CD14-positive monocyte (primary cell): ENCODE data around the gene ITPR1. TPM values are rescaled to one million over a fixed set of nuclear protein-coding genes. Genes with fewer than 3 reads are reported as not detected.

Source experiments
- DNase-seq, 3 donors: peaks; one replicate each; pipeline ENCODE4 v3.0.0-alpha.2; 2011 to 2022
- H2AFZ ChIP-seq: 2 replicates; pipeline ENCODE4 v1.6.0; 2012; ENCODE audit warnings: mild to moderate bottlenecking, low read depth, low read length, inconsistent platforms; ENCODE audit not compliant: insufficient read depth, poor library complexity, severe bottlenecking
- H3K27ac ChIP-seq, 2 donors: 1 replicate in 1 of 2; 2 replicates in 1 of 2; pipeline ENCODE4 v1.5.1; 2012 to 2013; ENCODE audit warnings: low read length in 2 of 2, control low read depth in 1 of 2, inconsistent platforms in 1 of 2, low read depth in 1 of 2, mild to moderate bottlenecking in 1 of 2
- H3K27me3 ChIP-seq, 2 donors: one replicate each; pipeline versions ENCODE4 v1.6.0 to v1.6.1; 2011 to 2013; ENCODE audit warnings: low read length in 2 of 2; ENCODE audit not compliant: control insufficient read depth in 2 of 2, insufficient read depth in 2 of 2
- H3K36me3 ChIP-seq, 2 donors: replicated peaks in 1 of 2; 1 replicate in 1 of 2; 2 replicates in 1 of 2; pipeline versions ENCODE4 v1.5.1 to v1.6.1; 2012 to 2013; ENCODE audit warnings: low read length in 2 of 2, control low read depth in 1 of 2, inconsistent platforms in 1 of 2, mild to moderate bottlenecking in 1 of 2; ENCODE audit not compliant: insufficient read depth in 2 of 2, control insufficient read depth in 1 of 2
- H3K4me1 ChIP-seq, 2 donors: 1 replicate in 1 of 2; 2 replicates in 1 of 2; pipeline versions ENCODE4 v1.5.1 to v1.6.1; 2012 to 2013; ENCODE audit warnings: low read length in 2 of 2, control low read depth in 1 of 2, inconsistent platforms in 1 of 2, mild to moderate bottlenecking in 1 of 2, moderate library complexity in 1 of 2; ENCODE audit not compliant: insufficient read depth in 2 of 2, control insufficient read depth in 1 of 2
- H3K4me2 ChIP-seq: replicated peaks from 2 replicates; pipeline ENCODE3; 2012; ENCODE audit warnings: low read length, moderate library complexity, mild to moderate bottlenecking; ENCODE audit not compliant: poor library complexity, severe bottlenecking; ENCODE audit errors: extremely low read depth
- H3K4me3 ChIP-seq, 3 experiments: fragments of 200-600 bp in 1 of 3; sonication (generic) in 1 of 3; replicated peaks in 1 of 3; 1 replicate in 2 of 3; 2 replicates in 1 of 3; pipeline ENCODE4 v1.5.1; 2011 to 2013; ENCODE audit warnings: low read length in 3 of 3, mild to moderate bottlenecking in 3 of 3, control low read depth in 2 of 3, low read depth in 2 of 3, inconsistent platforms in 1 of 3, moderate library complexity in 1 of 3
- H3K79me2 ChIP-seq: 2 replicates; pipeline ENCODE4 v1.6.0; 2012; ENCODE audit warnings: mild to moderate bottlenecking, control low read depth, inconsistent platforms, low read length, moderate library complexity; ENCODE audit not compliant: insufficient read depth
- H3K9ac ChIP-seq: 2 replicates; pipeline ENCODE4 v1.6.0; 2017; ENCODE audit warnings: low read length, mild to moderate bottlenecking; ENCODE audit not compliant: insufficient read depth, poor library complexity, severe bottlenecking
- H3K9me3 ChIP-seq, 2 donors: replicated peaks in 1 of 2; 1 replicate in 1 of 2; 2 replicates in 1 of 2; pipeline versions ENCODE4 v1.5.1 to v1.6.1; 2012 to 2013; ENCODE audit warnings: low read length in 2 of 2, control low read depth in 1 of 2; ENCODE audit not compliant: control insufficient read depth in 1 of 2, insufficient read depth in 1 of 2
- H4K20me1 ChIP-seq: 2 replicates; pipeline ENCODE4 v1.6.0; 2012; ENCODE audit warnings: mild to moderate bottlenecking, low read length, control low read depth, moderate library complexity; ENCODE audit not compliant: insufficient read depth
- H3K27ac Mint-ChIP-seq, 7 donors: one replicate each; pipeline ENCODE4 v1.8.0; 2020; ENCODE audit warnings: mild to moderate bottlenecking in 7 of 7, mixed read lengths in 7 of 7, moderate library complexity in 6 of 7, inconsistent platforms in 2 of 7
- H3K27me3 Mint-ChIP-seq, 3 donors: one replicate each; pipeline ENCODE4 v1.8.0; 2021 to 2022; ENCODE audit warnings: low read depth in 3 of 3, mild to moderate bottlenecking in 3 of 3, mixed read lengths in 3 of 3, moderate library complexity in 3 of 3, inconsistent platforms in 1 of 3
- H3K36me3 Mint-ChIP-seq, 2 donors: one replicate each; pipeline ENCODE4 v1.8.0; 2020; ENCODE audit warnings: mixed read lengths in 2 of 2, inconsistent platforms in 1 of 2, mild to moderate bottlenecking in 1 of 2
- H3K4me1 Mint-ChIP-seq: one replicate; pipeline ENCODE4 v1.8.0; 2020; ENCODE audit warnings: mild to moderate bottlenecking, mixed read lengths
- H3K4me3 Mint-ChIP-seq, 2 donors: one replicate each; pipeline ENCODE4 v1.8.0; 2020; ENCODE audit warnings: mild to moderate bottlenecking in 2 of 2, mixed read lengths in 2 of 2, moderate library complexity in 1 of 2
- H3K9me3 Mint-ChIP-seq, 7 donors: one replicate each; pipeline ENCODE4 v1.8.0; 2020 to 2022; ENCODE audit warnings: mixed read lengths in 7 of 7, mild to moderate bottlenecking in 6 of 7, moderate library complexity in 6 of 7, inconsistent platforms in 2 of 7
- CTCF ChIP-seq: fragments of 200-600 bp; IDR thresholded peaks from one replicate; pipeline ENCODE4 v1.8.0; 2022; ENCODE audit warnings: antibody characterized with exemption, mild to moderate bottlenecking
- WGBS: methylation state at CpG from one replicate; pipeline ENCODE4 v1.1.5; 2013; ENCODE audit warnings: missing lambda C conversion rate; ENCODE audit not compliant: insufficient coverage; 5-methylcytosine and 5-hydroxymethylcytosine counted together
- intact Hi-C, 2 donors: fragments of 100-400 bp; cut with micrococcal nuclease; formaldehyde crosslinking; loops; one replicate each; pipeline versions ENCODE4 v1.15.0 to v1.15.1; 2023
- polyA plus RNA-seq, 3 donors: library from polyadenylated mRNA; depleted of rRNA in 1 of 3; unstranded in 2 of 3; stranded (reverse) in 1 of 3; fragments of 300-500 nt in 2 of 3; fragments of >200 nt in 1 of 3; fragmentation: Illumina TruSeq in 2 of 3; gene quantifications; 1 replicate in 2 of 3; 2 replicates in 1 of 3; pipeline ENCODE4 v1.2.3, GENCODE V29; 2012 to 2021

Gene ITPR1
- polyA plus RNA-seq, 3 donors, result 3.2 to 21.1 (median 7.1) TPM

GRCh38 chr3:4587061-4587837, 94.1 kb downstream of the ITPR1 start:
- H3K4me2 ChIP-seq, result no peak overlapping the region
- no peaks in the 10 kb centered on the region for H3K27me3 ChIP-seq
- no peak for TF ChIP-seq CTCF
- Mint-ChIP-seq H3K27me3 (no peaks in the 10 kb centered on the region), H3K4me1 (peaks cover 81% of the 10 kb centered on the region), H3K4me3 (no peak overlapping the region), H3K9me3 (peaks cover 0 to 6% (median 2%) of the 10 kb centered on the region in 7 donors), H3K27ac (peak overlapping the region in 2 of 7 donors; percentile 12 to 34), H3K36me3 (peaks cover 3 to 10% of the 10 kb centered on the region in 2 donors)
- no peaks in the 10 kb centered on the region for H3K9me3 ChIP-seq
- H3K4me1 ChIP-seq, result peaks cover 38 to 69% of the 10 kb centered on the region in 2 donors
- H3K27ac ChIP-seq, result no peak overlapping the region
- H3K9ac ChIP-seq, result no peak overlapping the region
- intact Hi-C loops, result no loop called here
- 76% methylated on average over 5 of the region's 8 CpGs for WGBS
- no peak for DNase-seq
- H3K4me3 ChIP-seq, result no peak overlapping the region
- peaks cover 33% of the 10 kb centered on the region for H4K20me1 ChIP-seq
- H3K79me2 ChIP-seq, result peaks cover 40% of the 10 kb centered on the region
- no peaks in the 10 kb centered on the region for H3K36me3 ChIP-seq
- H2AFZ ChIP-seq, result no peak overlapping the region

GRCh38 chr3:4587838-4588105, 94.6 kb downstream of the ITPR1 start:
- Histone ChIP-seq H4K20me1 (peaks cover 37% of the 10 kb centered on the region), H3K4me1 (peaks cover 38 to 66% of the 10 kb centered on the region in 2 donors), H3K4me2 (no peak overlapping the region), H3K9me3 (no peaks in the 10 kb centered on the region), H3K4me3 (no peak overlapping the region), H3K9ac (no peak overlapping the region), H2AFZ (no peak overlapping the region), H3K27ac (no peak overlapping the region), H3K27me3 (no peaks in the 10 kb centered on the region), H3K79me2 (peaks cover 44% of the 10 kb centered on the region), H3K36me3 (no peaks in the 10 kb centered on the region)
- no peak overlapping the region for H3K4me3 Mint-ChIP-seq
- H3K4me1 Mint-ChIP-seq, result peaks cover 76% of the 10 kb centered on the region
- H3K36me3 Mint-ChIP-seq, result peaks cover 6 to 15% of the 10 kb centered on the region in 2 donors
- no peak for DNase-seq
- H3K9me3 Mint-ChIP-seq, result peaks cover 0 to 6% (median 2%) of the 10 kb centered on the region in 7 donors
- no peaks in the 10 kb centered on the region for H3K27me3 Mint-ChIP-seq
- no peak overlapping the region for H3K27ac Mint-ChIP-seq
- TF ChIP-seq CTCF, result no peak
- intact Hi-C loops, result no loop called here
